Muscle of back (tissue), 11 donors: Measurements from ENCODE around the gene ITIH2. TPM values are rescaled to one million over a fixed set of nuclear protein-coding genes. Genes with fewer than 3 reads are reported as not detected.

Experiments
- DNase-seq, 3 donors: peaks; one replicate each; pipeline versions ENCODE4 v3.0.0 to v3.0.0-alpha.2; 2013
- polyA plus RNA-seq, 10 donors: library from polyadenylated mRNA; unstranded; fragments of 120-200 nt; gene quantifications; one replicate each; pipeline ENCODE4 v1.2.1, GENCODE V29; 2013; ENCODE audit not compliant: insufficient read length in 10 of 10

Gene ITIH2
- polyA plus RNA-seq, 10 donors, result 0.08 to 2.6 (median 0.15) TPM

DNA sequence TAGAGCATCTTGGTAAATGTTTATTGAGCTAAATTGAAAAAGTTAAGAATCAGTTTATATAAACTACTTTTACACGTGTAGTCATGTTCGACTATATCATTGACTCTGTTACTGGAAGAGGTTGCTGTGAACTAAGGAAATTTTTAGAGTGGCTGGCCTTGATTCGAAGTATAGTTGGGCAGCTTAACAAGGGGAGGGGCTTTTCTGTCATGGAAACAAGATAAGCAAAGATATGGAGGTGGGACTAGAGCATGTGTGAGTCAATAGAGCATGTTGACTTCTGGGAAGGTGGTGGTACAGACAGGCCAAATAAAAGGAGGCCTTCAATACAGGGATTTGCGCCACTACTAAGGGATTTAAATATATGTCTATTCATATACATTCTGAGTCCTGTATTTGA lies 92.5 kb downstream of the ITIH2 start:
- DNase-seq, result no peak

DNA sequence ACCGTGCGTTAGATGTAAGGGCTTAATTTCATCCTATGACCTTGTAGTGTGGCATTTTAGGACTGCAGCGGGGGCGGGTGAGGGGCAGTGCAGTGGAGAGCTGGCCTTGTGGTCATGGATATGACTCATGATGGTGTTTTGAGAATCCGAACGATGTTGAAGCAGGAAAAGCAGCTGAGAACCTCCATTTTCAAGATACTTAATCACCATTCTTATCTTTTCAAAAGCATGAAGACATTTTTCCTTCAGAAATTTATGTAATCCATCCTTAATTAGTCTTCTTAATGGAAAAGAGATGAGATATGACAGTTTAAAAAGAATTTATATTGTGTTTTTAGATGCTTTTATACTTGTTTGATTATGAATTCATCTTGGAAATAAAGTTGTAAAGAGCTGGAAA lies 94.5 kb downstream of the ITIH2 start:
- peak; percentile 10 to 70 (median 10) for DNase-seq

Other genes starting within 250 kb of the ITIH2 start
- 10 to 100 TPM; 36.9 to 67.2 (median 45.6) TPM for gene ITIH5, start 36.4 kb upstream of the ITIH2 start, polyA plus RNA-seq
- 10 to 100 TPM; 11.2 to 16.8 (median 12.9) TPM for gene KIN, start 84.7 kb downstream of the ITIH2 start, polyA plus RNA-seq
- 100 to 1,000 TPM; 234 to 282 (median 243) TPM for gene ATP5F1C, start 84.9 kb downstream of the ITIH2 start, polyA plus RNA-seq
- 1 to 10 TPM; 5.2 to 7.3 (median 5.9) TPM for gene TAF3, start 115.2 kb downstream of the ITIH2 start, polyA plus RNA-seq